HFF-Myc (cell line): ENCODE data around the gene ZNF496.
"Not testable (repeated sequence)": the region's sequence is repeated elsewhere in the genome, so short reads cannot be mapped to it uniquely, and the experiment has no call there.

Source experiments
- DNase-seq: peaks from one replicate; pipeline ENCODE4 v3.0.0-alpha.2; 2011; ENCODE audit warnings: low read depth; ENCODE audit errors: extremely low read depth
- H3K4me3 ChIP-seq: replicated peaks from 2 replicates; pipeline ENCODE4 v1.5.1; 2011; ENCODE audit warnings: low read depth, mild to moderate bottlenecking, control low read depth, low read length
- TF ChIP-seq, protein P1 (sequence below): IDR thresholded peaks from 2 replicates; pipeline ENCODE4 v1.5.1; 2012; ENCODE audit warnings: mild to moderate bottlenecking, low read depth, low read length, control low read depth; ENCODE audit errors: missing control alignments

Gene ZNF496

GRCh38 chr1:247270003-247270402 lies 61.7 kb downstream of the ZNF496 start:
- no peak for DNase-seq
- H3K4me3 ChIP-seq, result no peak overlapping the region
- TF ChIP-seq, protein P1, sequence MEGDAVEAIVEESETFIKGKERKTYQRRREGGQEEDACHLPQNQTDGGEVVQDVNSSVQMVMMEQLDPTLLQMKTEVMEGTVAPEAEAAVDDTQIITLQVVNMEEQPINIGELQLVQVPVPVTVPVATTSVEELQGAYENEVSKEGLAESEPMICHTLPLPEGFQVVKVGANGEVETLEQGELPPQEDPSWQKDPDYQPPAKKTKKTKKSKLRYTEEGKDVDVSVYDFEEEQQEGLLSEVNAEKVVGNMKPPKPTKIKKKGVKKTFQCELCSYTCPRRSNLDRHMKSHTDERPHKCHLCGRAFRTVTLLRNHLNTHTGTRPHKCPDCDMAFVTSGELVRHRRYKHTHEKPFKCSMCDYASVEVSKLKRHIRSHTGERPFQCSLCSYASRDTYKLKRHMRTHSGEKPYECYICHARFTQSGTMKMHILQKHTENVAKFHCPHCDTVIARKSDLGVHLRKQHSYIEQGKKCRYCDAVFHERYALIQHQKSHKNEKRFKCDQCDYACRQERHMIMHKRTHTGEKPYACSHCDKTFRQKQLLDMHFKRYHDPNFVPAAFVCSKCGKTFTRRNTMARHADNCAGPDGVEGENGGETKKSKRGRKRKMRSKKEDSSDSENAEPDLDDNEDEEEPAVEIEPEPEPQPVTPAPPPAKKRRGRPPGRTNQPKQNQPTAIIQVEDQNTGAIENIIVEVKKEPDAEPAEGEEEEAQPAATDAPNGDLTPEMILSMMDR, result no peak

GRCh38 chr1:247269133-247269532 lies 62.5 kb downstream of the ZNF496 start:
- no peak for DNase-seq
- TF ChIP-seq, protein P1, result no peak
- no peak overlapping the region for H3K4me3 ChIP-seq

DNA sequence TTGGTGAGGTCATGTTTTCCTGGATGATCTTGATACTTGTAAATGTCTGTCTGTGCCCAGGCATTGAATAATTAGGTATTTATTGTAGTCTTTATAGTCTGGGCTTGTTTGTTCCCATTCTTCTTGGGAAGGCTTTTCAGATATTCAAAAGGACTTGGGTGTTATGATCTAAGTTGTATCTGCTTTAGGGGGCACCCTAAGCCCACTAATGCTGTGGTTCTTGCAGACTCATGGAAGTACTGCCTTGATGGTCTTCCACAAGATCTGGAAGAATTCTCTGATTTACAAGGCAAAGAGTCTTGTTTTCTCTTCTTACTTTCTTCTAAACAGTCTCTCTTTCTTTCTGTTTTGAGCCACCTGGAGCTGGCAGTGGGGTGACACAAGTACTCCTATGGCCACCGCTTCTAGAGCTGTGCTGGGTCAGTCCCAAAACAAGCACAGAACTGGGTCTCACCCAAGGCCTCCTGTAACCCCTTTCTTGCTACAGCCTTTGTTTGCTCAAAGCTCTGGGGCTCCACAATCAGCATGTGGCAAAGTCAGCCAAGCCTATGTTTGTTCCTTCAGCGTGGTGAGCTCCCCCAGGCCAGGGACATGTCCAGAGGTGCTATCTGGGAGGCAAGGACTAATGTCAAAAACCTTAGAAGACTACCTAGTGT lies 63.1 kb downstream of the ZNF496 start:
- TF ChIP-seq, protein P1, result no peak
- no peak overlapping the region for H3K4me3 ChIP-seq
- no peak for DNase-seq

GRCh38 chr1:247266053-247266452 lies 65.6 kb downstream of the ZNF496 start:
- no peak for DNase-seq
- TF ChIP-seq, protein P1, result no peak

GRCh38 chr1:247255772-247256171 lies 75.9 kb downstream of the ZNF496 start, which contains the start of gene VN1R5:
Gene VN1R5, plus strand, starts transcription at chr1:247256072.
- DNase-seq, H3K4me3 ChIP-seq: not testable (repeated sequence)

More at GRCh38 chr1:247266053-247266452, 65.6 kb downstream of the ZNF496 start:
- no peak overlapping the region for H3K4me3 ChIP-seq

DNA sequence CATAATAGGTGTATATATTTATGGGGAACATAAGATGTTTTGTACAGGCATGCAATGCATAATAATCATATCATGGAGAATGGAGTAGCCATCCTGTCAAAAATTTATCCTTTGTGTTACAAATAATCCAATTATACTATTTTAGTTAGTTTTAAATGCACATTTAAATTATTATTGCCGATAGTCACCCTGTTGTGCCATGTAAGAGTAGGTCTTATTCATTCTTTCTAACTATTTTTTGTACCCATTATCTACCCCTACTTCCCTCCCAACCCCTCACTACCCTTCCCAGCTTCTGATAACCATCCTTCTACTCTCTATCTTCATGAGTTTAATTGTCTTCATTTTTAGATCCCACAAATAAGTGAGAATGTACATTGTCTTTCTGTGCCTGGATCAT lies 84.1 kb downstream of the ZNF496 start:
- TF ChIP-seq, protein P1, result no peak
- H3K4me3 ChIP-seq, result no peak overlapping the region
- no peak for DNase-seq
